ENCODE results near the gene ATP5F1D. TPM values are rescaled to one million over a fixed set of nuclear protein-coding genes. Genes with fewer than 3 reads are reported as not detected.
A peak's percentile ranks its signal among the peaks of the same experiment; 100 is the strongest.

Gene ATP5F1D
- total RNA-seq, 4 donors from 2014 or later, result 88.3 to 299 (median 206) TPM

- H3K36me3 ChIP-seq, result peaks cover 0 to 6% (median 0%) of the 10 kb centered on the region in 3 donors
- no peaks in the 10 kb centered on the region for H3K27me3 ChIP-seq
- no peaks in the 10 kb centered on the region for H3K9me3 ChIP-seq
- H3K4me3 ChIP-seq, result peak overlapping the region; percentile 51 to 80 (median 60)
- TF ChIP-seq CTCF (IDR thresholded peaks at IDR 0.05) (peak in 2 of 6 experiments; percentile 15 to 17), POLR2A (IDR thresholded peaks at IDR 0.05) (peak; percentile 43 to 55)
- peak overlapping the region; percentile 94 to 99 (median 98) for H3K27ac ChIP-seq
- H3K4me1 ChIP-seq, result peaks cover 18 to 85% (median 70%) of the 10 kb centered on the region in 4 donors
- DNase-seq, result peak; percentile 93 to 97 (median 96)
Measured at GRCh38 chr19:1266129-1266915, 24.8 kb downstream of the ATP5F1D start.

DNA sequence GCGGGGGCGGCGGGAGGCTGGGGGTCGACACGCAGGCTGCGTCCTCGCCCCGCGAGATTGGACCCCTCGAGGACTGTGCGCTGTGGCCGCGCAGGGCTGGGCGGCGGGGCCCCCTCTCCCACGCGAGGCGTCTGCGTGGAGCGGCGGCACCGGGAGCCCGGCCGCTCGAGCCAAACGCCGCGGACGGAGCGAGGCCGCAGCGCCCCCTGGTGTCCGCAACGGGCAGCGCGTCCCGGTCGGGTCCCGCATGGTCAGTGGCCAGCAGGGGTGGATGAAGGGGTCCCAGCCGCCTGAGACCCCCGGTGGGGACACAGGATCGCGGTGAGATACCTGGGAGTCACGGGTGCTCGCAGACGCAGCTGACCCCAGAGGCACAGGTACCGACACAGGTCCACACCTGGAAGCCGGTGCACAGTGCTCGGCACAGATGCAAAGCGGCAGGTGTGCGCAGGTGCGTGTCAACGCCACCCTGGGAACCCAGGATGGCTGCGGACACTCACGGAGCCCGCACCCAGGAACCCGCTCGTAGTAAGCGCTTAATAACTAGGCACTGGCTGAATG, 25.4 kb downstream of the ATP5F1D start:
- TF ChIP-seq CTCF (IDR thresholded peaks at IDR 0.05) (peak; percentile 97 to 100 (median 99)), POLR2A (IDR thresholded peaks at IDR 0.05) (no peak)
- no peaks in the 10 kb centered on the region for H3K9me3 ChIP-seq
- peak overlapping the region; percentile 51 to 80 (median 60) for H3K4me3 ChIP-seq
- H3K27me3 ChIP-seq, result no peaks in the 10 kb centered on the region
- peaks cover 18 to 87% (median 72%) of the 10 kb centered on the region in 4 donors for H3K4me1 ChIP-seq
- H3K36me3 ChIP-seq, result peaks cover 0 to 13% (median 0%) of the 10 kb centered on the region in 3 donors
- peak overlapping the region; percentile 94 to 99 (median 98) for H3K27ac ChIP-seq
- DNase-seq, result peak; percentile 66 to 91 (median 89)

DNA sequence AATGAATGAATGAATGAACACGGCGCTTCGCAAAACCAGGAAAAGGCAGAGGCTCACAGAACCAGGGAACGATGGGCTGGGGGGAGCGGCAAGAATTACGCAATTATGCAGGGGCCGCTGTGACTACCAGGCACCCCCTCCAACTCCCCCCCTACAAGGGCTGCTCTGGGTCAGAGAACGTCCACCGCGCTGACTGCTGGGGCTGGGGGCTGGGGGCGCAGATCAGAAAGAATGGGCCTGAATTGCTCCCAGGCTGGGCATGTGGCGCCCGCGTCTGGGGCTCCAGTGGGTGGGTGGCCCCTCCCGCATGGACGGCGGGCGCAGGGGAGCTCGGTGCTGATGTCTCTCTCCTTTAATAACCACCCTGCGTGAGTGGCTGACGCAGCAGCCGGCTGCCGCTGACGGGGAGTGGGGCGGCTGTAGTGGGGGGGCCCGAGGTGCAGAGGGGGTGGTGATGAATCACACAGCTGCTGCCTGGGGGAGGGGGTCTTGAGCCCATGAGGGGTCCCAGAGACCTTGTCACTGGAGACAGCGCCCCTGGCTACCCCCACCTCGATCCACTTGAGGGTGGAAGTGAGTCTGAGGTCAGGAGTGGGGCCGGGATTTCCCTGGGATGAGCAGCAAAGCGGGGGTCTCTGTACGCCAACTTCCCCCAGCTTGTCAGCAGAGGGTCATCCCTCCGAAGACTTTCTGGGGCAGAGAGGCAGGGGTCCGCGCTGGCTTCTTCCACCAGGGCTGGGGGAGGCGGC, 26.1 kb downstream of the ATP5F1D start:
- peaks cover 0 to 20% (median 0%) of the 10 kb centered on the region in 3 donors for H3K36me3 ChIP-seq
- peak overlapping the region in 2 of 4 donors; percentile 98 to 99 for H3K27ac ChIP-seq
- no peaks in the 10 kb centered on the region for H3K27me3 ChIP-seq
- no peaks in the 10 kb centered on the region for H3K9me3 ChIP-seq
- DNase-seq, result no peak
- TF ChIP-seq POLR2A (IDR thresholded peaks at IDR 0.05) (no peak), CTCF (IDR thresholded peaks at IDR 0.05) (no peak)
- peaks cover 16 to 86% (median 69%) of the 10 kb centered on the region in 4 donors for H3K4me1 ChIP-seq
- H3K4me3 ChIP-seq, result peak overlapping the region; percentile 51 to 80 (median 60)

- no peak for DNase-seq
- Histone ChIP-seq H3K27me3 (no peaks in the 10 kb centered on the region), H3K4me3 (peak overlapping the region in 3 of 4 donors; percentile 65 to 97 (median 77))
Measured at GRCh38 chr19:1268226-1269064, 26.9 kb downstream of the ATP5F1D start.

More at GRCh38 chr19:1268226-1269064, 26.9 kb downstream of the ATP5F1D start:
- H3K9me3 ChIP-seq, result no peaks in the 10 kb centered on the region
- H3K4me1 ChIP-seq, result peaks cover 13 to 81% (median 64%) of the 10 kb centered on the region in 4 donors
- peak overlapping the region; percentile 98 to 99 (median 99) for H3K27ac ChIP-seq
- H3K36me3 ChIP-seq, result peaks cover 0 to 28% (median 0%) of the 10 kb centered on the region in 3 donors
- no peak for TF ChIP-seq POLR2A (IDR thresholded peaks at IDR 0.05)
- no peak for TF ChIP-seq CTCF (IDR thresholded peaks at IDR 0.05)
